Spleen (tissue), 7 donors: ENCODE measurements around the gene ST7.

Experiments used
- CTCF ChIP-seq, 11 experiments: fragments of 200-600 bp in 7 of 11; fragments of 450-650 bp in 4 of 11; sonication (generic) in 4 of 11; IDR thresholded peaks in 8 of 11; conservative IDR thresholded peaks in 3 of 11; 1 replicate in 7 of 11; 2 replicates in 4 of 11; pipeline versions ENCODE4 v1.4.0 to v1.8.0; 2016 to 2021; ENCODE audit warnings: antibody characterized with exemption in 11 of 11, inconsistent platforms in 4 of 11, mild to moderate bottlenecking in 1 of 11
- POLR2A ChIP-seq, 3 donors: fragments of 450-650 bp; IDR thresholded peaks; one replicate each; pipeline ENCODE4 v1.5.1; 2017; ENCODE audit warnings: antibody characterized with exemption in 3 of 3, mild to moderate bottlenecking in 1 of 3
- POLR2AphosphoS5 ChIP-seq, 3 donors: sonication (generic); formaldehyde crosslinking; IDR thresholded peaks; one replicate each; pipeline ENCODE4 v1.5.1; 2017; ENCODE audit warnings: antibody characterized with exemption in 3 of 3
- donor health status: DM: no; HTN: no; CAD: no; lungs with moderate emphysema.
- donor health status: DM: no; HTN: no; CAD: no.
- donor health status: DM: no; HTN: no; CAD: no.

DNA sequence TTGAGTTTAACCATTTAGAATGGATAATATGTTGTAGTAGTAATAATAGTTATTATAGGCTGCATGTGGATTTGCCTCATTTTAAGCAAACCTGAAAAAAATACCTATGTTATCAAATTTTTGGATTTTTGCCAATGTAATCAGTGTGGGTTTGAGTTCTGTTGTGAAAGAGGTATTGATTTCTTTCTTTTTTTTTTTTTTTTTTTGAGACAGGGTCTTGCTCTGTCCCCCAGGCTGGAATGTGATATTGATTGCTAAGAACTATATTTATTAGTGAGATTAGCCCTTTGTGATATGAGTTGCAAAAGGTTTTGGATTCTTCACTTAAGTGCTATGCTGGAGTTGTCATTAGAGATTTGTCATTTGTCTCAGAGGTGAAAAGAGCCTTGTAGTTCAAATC lies 124.4 kb downstream of the ST7 start:
- TF ChIP-seq CTCF (IDR thresholded peaks at IDR 0.05 in 8 of 11, conservative IDR thresholded peaks at IDR 0.05 in 3 of 11) (no peak), POLR2A (IDR thresholded peaks at IDR 0.05) (no peak), POLR2AphosphoS5 (IDR thresholded peaks at IDR 0.05) (no peak)
